ENCODE data around the gene ANKS6. TPM values are rescaled to one million over a fixed set of nuclear protein-coding genes. Genes with fewer than 3 reads are reported as not detected.

Gene ANKS6
- total and polyA plus RNA-seq, 8 donors = 10.7 to 75.0 (median 19.5) TPM

GRCh38 chr9:98838868-98839565 lies 42.7 kb upstream of the ANKS6 start:
- 81 to 91% (median 90%) methylated on average over 6 of the region's 6 CpGs for WGBS, 5 donors
- Histone ChIP-seq H3K4me1 (no peaks in the 10 kb centered on the region), H3K27me3 (no peaks in the 10 kb centered on the region), H3K4me3 (no peak overlapping the region), H3K27ac (no peak overlapping the region), H3K9me3 (no peaks in the 10 kb centered on the region), H3K36me3 (peaks cover 8 to 86% (median 64%) of the 10 kb centered on the region in 4 donors)
- TF ChIP-seq CTCF (IDR thresholded peaks at IDR 0.05) (no peak), EP300 (IDR thresholded peaks at IDR 0.05) (no peak), POLR2AphosphoS5 (IDR thresholded peaks at IDR 0.05) (no peak), POLR2A (IDR thresholded peaks at IDR 0.05) (no peak)
- no peak for DNase-seq
- intact Hi-C loops (cut with DNase I; ENCODE audit: low total_unique reads) = no loop called here

- Histone ChIP-seq H3K27me3 (no peaks in the 10 kb centered on the region), H3K27ac (no peak overlapping the region), H3K9me3 (no peaks in the 10 kb centered on the region), H3K4me3 (no peak overlapping the region), H3K36me3 (peaks cover 8 to 83% (median 64%) of the 10 kb centered on the region in 4 donors), H3K4me1 (peaks cover 0 to 5% (median 1%) of the 10 kb centered on the region in 4 donors)
- WGBS, 5 donors = 91 to 98% (median 94%) methylated on average over 5 to 6 of the region's 6 CpGs
- no peak for DNase-seq
- TF ChIP-seq POLR2AphosphoS5 (IDR thresholded peaks at IDR 0.05) (no peak), POLR2A (IDR thresholded peaks at IDR 0.05) (no peak), EP300 (IDR thresholded peaks at IDR 0.05) (no peak), CTCF (IDR thresholded peaks at IDR 0.05) (no peak)
- intact Hi-C loops (cut with DNase I; ENCODE audit: low total_unique reads) = no loop called here
Observed at GRCh38 chr9:98838155-98838867, 42.0 kb upstream of the ANKS6 start.

GRCh38 chr9:98837516-98837915 lies 41.2 kb upstream of the ANKS6 start:
- 91 to 95% (median 93%) methylated on average over 4 of the region's 4 CpGs for WGBS, 5 donors
- peaks cover 0 to 8% (median 4%) of the 10 kb centered on the region in 4 donors for H3K4me1 ChIP-seq
- H3K4me3 ChIP-seq = no peak overlapping the region
- no peaks in the 10 kb centered on the region for H3K27me3 ChIP-seq
- H3K27ac ChIP-seq = no peak overlapping the region
- TF ChIP-seq POLR2AphosphoS5 (IDR thresholded peaks at IDR 0.05) (no peak), EP300 (IDR thresholded peaks at IDR 0.05) (no peak), CTCF (IDR thresholded peaks at IDR 0.05) (no peak), POLR2A (IDR thresholded peaks at IDR 0.05) (no peak)
- no peak for DNase-seq
- no peaks in the 10 kb centered on the region for H3K9me3 ChIP-seq
- intact Hi-C loops (cut with DNase I; ENCODE audit: low total_unique reads) = no loop called here
- peaks cover 8 to 83% (median 63%) of the 10 kb centered on the region in 4 donors for H3K36me3 ChIP-seq

- H3K9me3 ChIP-seq = no peaks in the 10 kb centered on the region
- no peak for DNase-seq
- no peak overlapping the region for H3K27ac ChIP-seq
- no peak overlapping the region for H3K4me3 ChIP-seq
- 86 to 95% (median 90%) methylated on average over 4 of the region's 4 CpGs for WGBS, 5 donors
- peaks cover 8 to 80% (median 65%) of the 10 kb centered on the region in 4 donors for H3K36me3 ChIP-seq
- peaks cover 0 to 8% (median 4%) of the 10 kb centered on the region in 4 donors for H3K4me1 ChIP-seq
- TF ChIP-seq POLR2AphosphoS5 (IDR thresholded peaks at IDR 0.05) = no peak
- no peak for TF ChIP-seq CTCF (IDR thresholded peaks at IDR 0.05)
- no peak for TF ChIP-seq EP300 (IDR thresholded peaks at IDR 0.05)
- no peak for TF ChIP-seq POLR2A (IDR thresholded peaks at IDR 0.05)
- intact Hi-C loops (cut with DNase I; ENCODE audit: low total_unique reads) = no loop called here
- no peaks in the 10 kb centered on the region for H3K27me3 ChIP-seq
Observed at GRCh38 chr9:98836206-98836605, 39.9 kb upstream of the ANKS6 start.

All from stomach (tissue), 9 donors.